ENCODE measurements around the gene DRAXIN.

Gene DRAXIN

DNA sequence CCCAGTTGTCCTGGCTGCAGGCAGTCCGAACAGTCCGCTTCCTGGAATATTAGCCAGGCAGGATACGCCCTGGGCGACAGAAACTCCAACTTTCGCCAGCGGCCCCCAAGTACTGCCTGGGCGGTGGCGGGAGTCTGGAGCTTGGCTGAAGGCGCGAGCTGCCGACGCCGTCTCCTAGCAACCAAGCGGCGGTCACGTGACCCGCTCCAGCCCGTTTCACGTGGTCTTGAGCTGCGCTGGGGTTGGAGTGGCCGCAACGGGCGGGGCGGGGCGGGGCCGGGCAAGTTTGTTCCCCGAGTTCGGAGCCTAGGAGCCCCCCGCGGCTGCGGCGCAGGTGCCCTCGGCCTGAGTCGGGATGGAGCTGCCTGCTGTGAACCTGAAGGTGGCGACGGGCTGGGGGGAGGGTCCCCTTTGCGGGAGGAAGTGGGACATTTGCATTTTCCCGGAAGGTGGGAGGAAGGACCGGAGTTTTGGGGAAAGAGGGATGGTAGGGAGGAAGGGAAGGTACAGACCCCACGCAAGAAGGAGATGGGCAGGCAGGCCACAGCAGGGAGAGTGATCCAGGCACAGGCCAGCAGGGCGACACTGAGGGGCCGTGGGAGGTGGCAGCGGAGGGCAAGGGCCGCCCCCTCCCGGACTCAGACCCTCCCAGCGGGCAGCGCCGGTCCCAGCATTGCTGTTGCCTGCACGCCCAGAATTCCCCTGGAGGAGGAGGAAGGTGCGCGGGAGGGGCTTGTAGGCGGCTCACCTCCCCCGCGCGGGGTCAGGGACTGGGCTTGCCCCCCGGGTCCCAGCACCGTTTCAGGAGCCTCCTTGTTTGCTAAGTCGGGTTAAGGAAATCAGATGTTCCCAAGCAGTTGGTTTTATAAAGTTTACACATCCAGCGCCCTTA lies 44.6 kb downstream of the DRAXIN start, which contains the start of gene AGTRAP:
TSS of gene AGTRAP (plus strand) at position 283 of the 892 bp plus-strand sequence. CDS start at position 356, 73 bp downstream.
- peak; percentile 73 to 75 for DNase-seq (ENCODE audit: low read depth in 2 of 2)

DNA sequence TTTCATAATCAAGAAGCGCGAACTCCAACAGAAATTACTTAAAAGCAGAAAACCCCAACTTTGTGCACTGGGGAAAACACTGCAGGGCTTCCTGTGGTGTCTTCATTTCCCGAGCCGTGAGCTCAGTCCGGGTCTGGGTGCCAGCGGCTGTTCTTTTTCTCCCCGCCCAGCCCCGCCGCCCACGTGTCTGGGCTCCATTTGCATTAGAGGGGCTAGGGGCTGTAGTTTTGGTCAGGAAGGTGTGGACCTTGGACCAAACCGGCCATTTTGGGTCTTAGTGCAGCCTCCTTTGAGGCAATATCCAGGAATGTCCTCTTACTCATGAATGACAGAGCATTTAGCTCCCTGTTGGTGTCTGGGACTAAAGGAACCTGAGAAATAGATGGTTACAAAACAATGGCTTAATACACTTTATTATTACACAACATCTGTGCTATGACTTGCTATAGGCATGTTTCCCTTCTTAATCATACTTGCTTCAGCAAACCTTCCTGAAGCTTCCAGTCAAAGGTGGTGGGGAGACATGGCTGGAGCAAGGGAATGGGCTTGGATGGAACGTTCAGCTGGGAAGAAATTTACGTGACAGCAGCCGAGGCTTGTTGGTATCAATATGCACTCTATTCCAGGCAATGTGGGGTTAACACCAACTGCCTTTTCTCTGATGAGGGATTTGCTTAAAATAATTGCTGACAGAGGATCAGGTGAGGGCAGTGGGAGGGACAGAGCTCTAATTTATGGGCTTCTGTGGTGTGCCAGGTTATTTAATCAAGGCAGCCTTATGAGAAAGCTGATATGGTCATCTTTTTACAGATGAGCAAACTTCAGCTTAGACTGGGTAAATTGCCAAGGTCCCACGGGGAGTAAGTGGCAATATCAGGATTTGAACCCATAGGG lies 45.5 kb downstream of the DRAXIN start:
- peak in 1 of 2 donors; percentile 15 for DNase-seq (ENCODE audit: low read depth in 2 of 2)

DNA sequence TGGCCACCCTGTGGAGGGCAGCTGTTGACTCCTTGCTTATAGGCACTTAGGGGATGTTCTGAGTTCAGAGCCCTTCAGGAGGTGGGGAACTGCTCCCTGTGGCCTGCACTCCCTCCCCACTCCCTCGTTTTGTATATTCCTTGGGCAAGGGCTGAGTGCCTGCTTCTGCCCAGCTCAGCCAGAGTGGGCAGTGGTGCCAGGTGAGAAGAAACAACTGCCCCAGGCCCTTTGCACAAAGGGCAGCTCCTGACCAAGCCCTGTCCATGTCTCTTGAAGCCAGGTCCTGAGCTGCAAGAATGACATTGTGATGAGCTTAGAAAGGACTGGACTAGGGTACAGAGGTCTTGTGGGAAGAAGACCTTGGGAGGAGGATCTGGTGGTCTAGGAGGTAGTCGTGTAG lies 46.6 kb downstream of the DRAXIN start:
- DNase-seq (ENCODE audit: low read depth in 2 of 2), result no peak

DNA sequence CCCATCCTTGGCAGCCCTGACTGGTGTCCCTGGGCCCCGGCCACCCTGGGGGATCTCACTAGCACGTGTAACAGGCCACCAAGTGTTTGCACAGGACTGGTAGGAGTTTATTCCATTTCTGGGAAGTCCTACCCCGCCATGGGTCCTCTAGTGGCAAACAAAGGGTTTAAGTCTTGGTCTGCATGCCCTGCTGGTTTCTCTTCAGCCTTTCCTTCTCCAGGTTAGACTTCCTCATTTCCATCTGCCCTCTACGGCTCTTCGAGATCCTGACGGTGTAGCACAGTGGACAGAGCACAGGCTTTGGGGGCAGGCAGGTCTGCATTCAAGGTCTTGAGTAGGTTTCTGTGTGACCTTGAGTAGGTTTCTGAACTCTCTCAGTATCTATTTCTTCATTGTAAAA lies 47.3 kb downstream of the DRAXIN start:
- DNase-seq (ENCODE audit: low read depth in 2 of 2), result no peak

- no peak for DNase-seq (ENCODE audit: low read depth in 2 of 2)
Measured at GRCh38 chr1:11740258-11741192, 49.0 kb downstream of the DRAXIN start.

- no peak for DNase-seq (ENCODE audit: low read depth in 2 of 2)
Measured at GRCh38 chr1:11741482-11741881, 50.0 kb downstream of the DRAXIN start.

GRCh38 chr1:11741919-11742558 lies 50.5 kb downstream of the DRAXIN start:
- DNase-seq (ENCODE audit: low read depth in 2 of 2), result no peak

GRCh38 chr1:11744287-11744686 lies 52.8 kb downstream of the DRAXIN start:
- no peak for DNase-seq (ENCODE audit: low read depth in 2 of 2)

DNA sequence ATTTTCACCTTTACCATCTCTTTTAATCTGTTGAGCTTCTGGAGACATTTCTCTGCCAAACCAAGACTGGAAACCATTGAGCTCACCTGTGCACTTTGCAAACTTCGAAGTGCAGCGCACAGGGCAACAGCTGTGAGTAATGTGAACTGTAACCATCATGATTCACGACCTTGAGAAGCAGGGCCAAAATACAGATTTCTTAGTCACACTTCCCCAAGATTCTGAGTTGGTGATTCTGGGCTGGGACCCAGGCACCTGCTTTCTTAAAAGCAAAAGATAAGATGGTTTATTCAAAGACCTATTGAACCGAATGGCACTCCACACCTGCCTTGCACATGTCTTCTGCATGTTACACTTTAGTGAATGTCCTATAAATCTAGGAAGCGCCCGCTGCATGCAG lies 54.6 kb downstream of the DRAXIN start:
- DNase-seq (ENCODE audit: low read depth in 2 of 2), result no peak

DNA sequence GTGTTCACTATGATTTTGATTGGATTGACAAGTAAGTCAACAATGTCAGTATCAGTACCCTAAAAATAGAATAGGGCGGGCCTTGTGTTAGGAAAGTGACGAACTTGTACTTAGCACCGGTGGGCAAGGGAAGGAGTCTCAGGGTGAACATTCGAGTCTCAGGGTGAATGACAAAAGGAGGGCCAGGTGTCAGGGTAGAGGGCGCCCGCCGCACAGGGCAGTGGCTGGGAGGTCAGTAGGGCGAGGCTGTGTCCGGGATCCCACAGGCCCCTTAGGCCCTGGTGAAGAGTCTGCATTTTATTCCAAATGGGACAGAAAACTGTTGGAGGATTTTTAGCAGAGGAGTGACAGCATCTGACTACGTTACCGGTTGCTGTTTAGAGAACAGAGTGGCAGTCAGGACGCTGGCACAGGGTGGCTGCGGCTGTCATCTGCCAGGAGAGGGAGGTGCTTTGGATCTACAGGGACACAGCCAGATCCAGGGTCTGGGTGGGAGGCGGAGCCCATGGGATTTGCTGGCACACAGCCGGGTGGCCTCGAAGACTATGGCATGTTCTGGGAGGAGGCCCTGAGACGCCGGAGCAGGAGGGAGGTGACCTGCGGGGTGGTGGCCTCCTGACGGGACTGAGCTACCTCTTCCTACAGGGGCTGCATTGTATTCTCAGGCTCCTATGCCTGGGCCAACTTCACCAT lies 55.4 kb downstream of the DRAXIN start:
- DNase-seq (ENCODE audit: low read depth in 2 of 2), result no peak

DNA sequence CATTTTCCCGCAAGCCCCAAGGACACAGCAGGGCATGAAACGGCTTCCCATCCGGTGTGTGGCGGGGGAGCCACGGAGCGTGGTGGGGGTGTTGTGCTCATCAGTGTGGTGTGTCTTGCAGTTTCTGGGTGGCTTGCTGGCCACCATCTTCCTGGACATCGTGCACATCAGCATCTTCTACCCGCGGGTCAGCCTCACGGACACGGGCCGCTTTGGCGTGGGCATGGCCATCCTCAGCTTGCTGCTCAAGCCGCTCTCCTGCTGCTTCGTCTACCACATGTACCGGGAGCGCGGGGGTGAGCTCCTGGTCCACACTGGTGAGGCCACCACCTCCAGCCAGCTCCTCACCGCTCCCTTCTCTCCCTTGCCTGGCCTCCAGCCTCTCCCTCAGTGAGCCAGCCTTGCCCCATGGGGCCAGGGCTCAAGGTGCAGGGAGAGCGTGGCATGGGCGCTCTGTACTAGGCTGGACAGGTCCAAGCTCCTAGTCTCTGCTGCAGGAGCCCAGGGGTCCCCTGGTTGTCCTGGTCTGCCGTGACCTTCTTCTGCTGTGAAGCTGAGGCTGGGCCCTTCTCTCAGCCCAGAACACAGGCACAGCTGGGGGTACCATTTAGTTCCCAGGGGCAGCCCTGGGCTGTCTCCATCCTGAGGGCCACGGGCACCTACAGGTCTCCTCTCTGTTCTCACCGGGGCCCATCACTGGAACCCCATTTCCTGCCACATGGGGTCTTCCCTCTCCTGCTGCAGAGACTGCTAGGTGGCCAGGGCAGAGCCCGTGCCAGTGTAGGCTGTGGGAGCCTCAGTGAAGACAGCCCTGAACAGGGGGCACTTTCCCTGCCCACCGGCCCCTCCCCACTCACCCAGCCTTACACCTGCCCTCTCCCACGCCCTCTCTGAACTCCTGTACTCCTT lies 57.0 kb downstream of the DRAXIN start:
- no peak for DNase-seq (ENCODE audit: low read depth in 2 of 2)

- DNase-seq (ENCODE audit: low read depth in 2 of 2), result no peak
Measured at GRCh38 chr1:11749203-11749689, 57.7 kb downstream of the DRAXIN start.

DNA sequence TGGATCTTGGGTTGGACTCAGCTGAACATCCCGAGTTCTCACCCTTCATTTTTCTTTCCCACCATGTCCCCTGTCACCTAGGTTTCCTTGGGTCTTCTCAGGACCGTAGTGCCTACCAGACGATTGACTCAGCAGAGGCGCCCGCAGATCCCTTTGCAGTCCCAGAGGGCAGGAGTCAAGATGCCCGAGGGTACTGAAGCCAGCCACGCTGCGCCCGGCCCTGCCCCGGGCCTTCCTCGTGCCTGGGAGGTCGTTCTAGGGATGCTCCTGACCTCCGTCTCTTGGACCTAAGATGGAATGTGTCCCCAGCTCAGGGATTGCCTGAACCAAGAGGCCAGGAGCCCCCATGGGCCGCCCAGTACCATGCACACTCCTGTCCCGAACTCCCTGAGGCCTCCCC lies 58.5 kb downstream of the DRAXIN start:
- DNase-seq (ENCODE audit: low read depth in 2 of 2), result no peak

DNA sequence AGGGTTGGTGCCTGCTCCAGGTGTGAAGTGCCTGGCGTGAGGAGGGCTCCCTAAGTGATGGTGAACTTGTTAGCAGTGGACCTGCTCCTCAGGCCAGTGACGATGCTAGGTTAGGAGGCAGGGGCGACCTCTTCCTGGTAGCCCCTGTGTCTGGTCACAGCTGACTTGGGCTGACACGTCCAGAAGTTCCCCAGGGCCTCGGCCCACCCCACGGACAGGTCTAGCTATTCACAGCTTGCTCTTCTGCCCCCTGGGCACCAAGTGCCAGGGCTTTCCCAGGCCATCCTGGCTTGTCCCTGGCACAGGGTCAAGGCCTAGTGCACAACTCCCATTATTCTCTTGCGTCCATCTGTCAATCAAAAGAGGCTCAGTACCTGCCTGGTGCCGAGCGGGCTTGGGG lies 59.6 kb downstream of the DRAXIN start:
- no peak for DNase-seq (ENCODE audit: low read depth in 2 of 2)

DNA sequence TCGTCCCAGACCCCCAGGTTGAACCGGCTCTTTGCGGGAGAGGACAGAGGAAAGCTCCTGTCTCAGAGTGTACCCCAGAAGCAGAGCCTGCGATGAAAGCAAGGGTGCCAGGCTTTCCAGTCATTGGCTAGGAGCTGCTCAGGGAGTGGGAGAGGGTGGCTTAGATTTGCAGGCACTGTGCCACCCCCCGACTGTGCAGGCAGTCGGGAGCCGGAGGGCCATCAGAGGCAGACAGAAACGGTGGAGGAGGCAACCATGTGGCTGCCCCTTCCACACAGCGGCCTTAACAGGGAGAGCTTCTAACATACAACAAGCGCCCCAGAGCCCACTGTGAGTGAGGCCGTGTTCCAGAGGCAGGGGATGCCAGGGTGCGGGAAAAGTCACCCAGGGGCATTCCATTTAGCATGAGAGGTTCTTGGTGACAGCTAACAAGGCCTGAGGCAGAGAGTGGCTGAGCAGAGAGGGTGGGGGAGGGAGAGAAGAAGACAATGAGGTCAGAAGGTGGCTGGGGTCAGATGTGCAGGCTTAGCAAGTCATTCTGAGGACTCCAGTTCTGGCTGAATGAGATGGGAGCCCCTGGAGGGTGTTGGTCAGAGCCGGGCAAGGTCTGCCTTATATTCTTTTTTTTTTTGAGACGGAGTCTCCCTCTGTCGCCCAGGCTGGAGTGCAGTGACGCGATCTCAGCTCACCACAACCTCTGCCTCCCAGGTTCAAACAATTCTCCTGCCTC lies 61.0 kb downstream of the DRAXIN start:
- DNase-seq (ENCODE audit: low read depth in 2 of 2), result no peak

DNA sequence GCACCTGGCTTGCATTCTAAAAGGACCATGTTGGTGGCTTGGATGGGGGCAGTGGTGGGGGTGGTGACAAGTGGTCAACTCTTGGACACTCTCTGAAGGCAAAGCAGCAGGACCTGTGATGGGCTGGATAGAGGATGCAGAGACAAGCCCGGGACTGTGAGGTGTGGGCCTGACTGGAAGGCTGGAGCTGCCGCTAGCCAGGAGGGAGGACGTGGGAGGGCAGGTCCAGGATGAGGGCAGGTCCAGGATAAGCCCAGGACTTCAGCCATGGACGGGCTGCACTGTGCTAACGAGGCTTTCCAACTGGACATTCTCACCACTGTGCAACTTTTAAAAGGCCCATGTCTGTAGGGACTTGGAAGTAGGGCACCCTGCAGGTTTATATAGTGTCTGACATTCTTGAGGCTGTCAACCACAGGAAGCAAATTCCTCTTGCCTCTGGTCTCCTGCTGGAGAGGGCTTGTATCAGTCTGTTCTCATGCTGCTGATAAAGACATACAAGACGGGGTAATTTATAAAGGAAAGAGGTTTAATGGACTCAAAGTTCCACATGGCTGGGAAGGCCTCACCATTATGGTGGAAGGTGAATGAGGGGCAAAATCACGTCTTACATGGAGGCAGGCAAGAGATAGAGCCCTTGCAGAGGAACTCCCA lies 62.2 kb downstream of the DRAXIN start:
- DNase-seq (ENCODE audit: low read depth in 2 of 2), result no peak

GRCh38 chr1:11757047-11757446 lies 65.5 kb downstream of the DRAXIN start:
- no peak for DNase-seq (ENCODE audit: low read depth in 2 of 2)

GRCh38 chr1:11759791-11760190 lies 68.3 kb downstream of the DRAXIN start:
- no peak for DNase-seq (ENCODE audit: low read depth in 2 of 2)

Measured in activated CD8-positive, alpha-beta memory T cell treated with anti-CD3 and anti-CD28 coated beads for 4 hours (primary cell).